Heart left ventricle (tissue), 16 donors: ENCODE results near the gene SKOR1. TPM values are rescaled to one million over a fixed set of nuclear protein-coding genes. Genes with fewer than 3 reads are reported as not detected.

Experiments used
- ATAC-seq, 4 donors: fragments of 200-7000 bp; cut with Tn5 transposase; one replicate each; pipeline ENCODE4 v1.9.1; 2020 to 2022; ENCODE audit warnings: moderate library complexity in 4 of 4, mild to moderate bottlenecking in 3 of 4, moderate number of reproducible peaks in 1 of 4
- DNase-seq, 5 donors: peaks; one replicate each; pipeline ENCODE4 v3.0.0-alpha.2; 2020
- H3K27ac ChIP-seq, 12 donors: fragments of 200-600 bp; sonication (generic) in 4 of 12; one replicate each; pipeline versions ENCODE4 v1.5.0 to v1.8.0; 2016 to 2022; ENCODE audit warnings: mild to moderate bottlenecking in 2 of 12
- H3K27me3 ChIP-seq, 9 donors: fragments of 200-600 bp; sonication (generic) in 2 of 9; one replicate each; pipeline versions ENCODE4 v1.5.1 to v1.8.0; 2016 to 2022; ENCODE audit warnings: mild to moderate bottlenecking in 3 of 9
- H3K36me3 ChIP-seq, 9 donors: fragments of 200-600 bp; sonication (generic) in 2 of 9; one replicate each; pipeline versions ENCODE4 v1.5.0 to v1.8.0; 2018 to 2022; ENCODE audit warnings: mild to moderate bottlenecking in 2 of 9
- H3K4me1 ChIP-seq, 12 donors: fragments of 200-600 bp; sonication (generic) in 4 of 12; one replicate each; pipeline versions ENCODE4 v1.5.0 to v1.8.0; 2016 to 2022; ENCODE audit warnings: mild to moderate bottlenecking in 3 of 12
- H3K4me3 ChIP-seq, 12 donors: fragments of 200-600 bp; sonication (generic) in 4 of 12; one replicate each; pipeline versions ENCODE4 v1.5.0 to v1.8.0; 2017 to 2022; ENCODE audit warnings: mild to moderate bottlenecking in 9 of 12, moderate library complexity in 4 of 12
- H3K9me3 ChIP-seq, 12 donors: fragments of 200-600 bp; sonication (generic) in 4 of 12; one replicate each; pipeline versions ENCODE4 v1.5.0 to v1.8.0; 2016 to 2022; ENCODE audit warnings: mild to moderate bottlenecking in 1 of 12
- POLR2A ChIP-seq, 2 donors: fragments of 450-650 bp; IDR thresholded peaks; one replicate each; pipeline ENCODE4 v1.6.1; 2017; ENCODE audit warnings: antibody characterized with exemption in 2 of 2, mild to moderate bottlenecking in 2 of 2, moderate library complexity in 2 of 2
- WGBS, 4 donors: extraction: QIAGEN DNeasy Blood & Tissue Kit in 2 of 4; methylation state at CpG; one replicate each; pipeline versions ENCODE4 v1.1.5 to v1.1.7; 2013 to 2018; 5-methylcytosine and 5-hydroxymethylcytosine counted together
- intact Hi-C, 10 donors: fragments of 100-400 bp; cut with DNase I; formaldehyde crosslinking; loops; one replicate each; pipeline versions ENCODE4 v1.11.1 to v1.14.2; 2022
- polyA plus RNA-seq, 2 donors: library from polyadenylated mRNA; stranded (reverse); fragments of 200-250 nt; gene quantifications; one replicate each; pipeline ENCODE4 v1.2.3, GENCODE V29; 2013
- total RNA-seq, 9 donors: library from RNA; depleted of rRNA in 2 of 9; stranded (reverse); fragments of >200 nt in 2 of 9; fragmentation: NEBNext Ultra II Directional in 3 of 9; extraction: Animal tissue kit (Norgen Biotek cat#: 25700) in 3 of 9; gene quantifications; one replicate each; pipeline versions ENCODE4 v1.1.0 to v1.2.4, GENCODE V29; 2016 to 2023
- TF ChIP-seq, protein P1 (sequence below), 12 donors: fragments of 200-600 bp; sonication (generic) in 4 of 12; IDR thresholded peaks; one replicate each; pipeline versions ENCODE4 v1.5.0 to v1.8.0; 2018 to 2022; ENCODE audit warnings: antibody characterized with exemption in 12 of 12, mild to moderate bottlenecking in 5 of 12
- donor health status: ischemic (EF 13 %, LVEDD 7.1; RV severe dilation, severe dysfunction).
- donor health status: healthy with polysubstance abuse.
- donor health status: DM: no; HTN: yes; CAD: no.
- donor health status: DM: no; HTN: no; CAD: no.
- donor health status: ischemic (EF 25% LVEDD 6.9; RV normal size, moderate dysfunction).
- donor health status: ischemic (EF 25% LVEDD 5.7; RV mildly dilated, moderate dysfunction).
- donor health status: healthy.
- donor health status: DM: yes; HTN: yes; CAD: no.
- donor health status: ischemic (EF 35%, LVEDD 5.7; RV mildly dilated, moderate dysfunction).
- donor health status: nonischemic (EF 11% LVEDD 7.7; RV severe dilation, severe dysfunction).
- donor health status: DM: yes; HTN: yes; CAD: no.
- donor health status: PGD.
- donor health status: ischemic (EF 29% LVEDD 5.4; RV normal size, mild dysfunction).
- donor health status: nonischemic (EF 23%, LVEDD 6.1; RV moderate dilation, normal function).

The SKOR1 gene
- total and polyA plus RNA-seq, 11 donors = 0.07 to 0.27 (median 0.19) TPM; not detected in 2

DNA sequence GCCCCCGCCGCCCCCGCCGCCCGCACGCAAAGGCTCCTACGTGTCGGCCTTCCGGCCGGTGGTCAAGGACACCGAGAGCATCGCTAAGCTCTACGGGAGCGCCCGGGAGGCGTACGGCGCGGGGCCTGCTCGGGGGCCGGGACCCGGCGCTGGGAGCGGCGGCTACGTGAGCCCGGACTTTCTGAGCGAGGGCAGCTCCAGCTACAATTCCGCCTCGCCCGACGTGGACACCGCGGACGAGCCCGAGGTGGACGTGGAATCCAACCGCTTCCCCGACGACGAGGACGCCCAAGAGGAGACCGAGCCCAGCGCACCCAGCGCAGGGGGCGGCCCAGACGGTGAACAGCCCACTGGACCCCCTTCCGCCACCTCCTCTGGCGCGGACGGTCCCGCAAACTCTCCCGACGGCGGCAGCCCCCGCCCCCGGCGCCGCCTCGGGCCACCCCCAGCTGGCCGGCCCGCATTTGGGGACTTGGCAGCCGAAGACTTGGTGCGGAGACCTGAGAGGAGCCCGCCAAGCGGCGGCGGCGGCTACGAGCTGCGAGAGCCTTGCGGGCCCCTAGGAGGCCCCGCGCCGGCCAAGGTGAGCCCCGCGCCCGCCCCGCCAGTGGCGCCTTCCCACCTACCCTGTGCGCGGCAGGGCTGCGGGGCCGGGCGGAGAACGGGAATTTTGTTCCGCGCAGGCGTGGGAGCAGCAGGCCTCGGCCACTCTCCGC is 2.4 kb downstream of the SKOR1 start:
- no peak for DNase-seq
- intact Hi-C loops = no loop called here
- TF ChIP-seq POLR2A (IDR thresholded peaks at IDR 0.05) = no peak
- TF ChIP-seq, protein P1, sequence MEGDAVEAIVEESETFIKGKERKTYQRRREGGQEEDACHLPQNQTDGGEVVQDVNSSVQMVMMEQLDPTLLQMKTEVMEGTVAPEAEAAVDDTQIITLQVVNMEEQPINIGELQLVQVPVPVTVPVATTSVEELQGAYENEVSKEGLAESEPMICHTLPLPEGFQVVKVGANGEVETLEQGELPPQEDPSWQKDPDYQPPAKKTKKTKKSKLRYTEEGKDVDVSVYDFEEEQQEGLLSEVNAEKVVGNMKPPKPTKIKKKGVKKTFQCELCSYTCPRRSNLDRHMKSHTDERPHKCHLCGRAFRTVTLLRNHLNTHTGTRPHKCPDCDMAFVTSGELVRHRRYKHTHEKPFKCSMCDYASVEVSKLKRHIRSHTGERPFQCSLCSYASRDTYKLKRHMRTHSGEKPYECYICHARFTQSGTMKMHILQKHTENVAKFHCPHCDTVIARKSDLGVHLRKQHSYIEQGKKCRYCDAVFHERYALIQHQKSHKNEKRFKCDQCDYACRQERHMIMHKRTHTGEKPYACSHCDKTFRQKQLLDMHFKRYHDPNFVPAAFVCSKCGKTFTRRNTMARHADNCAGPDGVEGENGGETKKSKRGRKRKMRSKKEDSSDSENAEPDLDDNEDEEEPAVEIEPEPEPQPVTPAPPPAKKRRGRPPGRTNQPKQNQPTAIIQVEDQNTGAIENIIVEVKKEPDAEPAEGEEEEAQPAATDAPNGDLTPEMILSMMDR (IDR thresholded peaks at IDR 0.05) = no peak
- peak in 1 of 4 donors; percentile 22 for ATAC-seq
- Histone ChIP-seq H3K4me3 (peak overlapping the region in 9 of 12 donors; percentile 2 to 32 (median 23)), H3K27me3 (peaks cover 93 to 100% (median 98%) of the 10 kb centered on the region in 9 donors), H3K9me3 (no peaks in the 10 kb centered on the region), H3K4me1 (peaks cover 0 to 70% (median 46%) of the 10 kb centered on the region in 12 donors), H3K27ac (no peak overlapping the region), H3K36me3 (no peaks in the 10 kb centered on the region)
- WGBS, 4 donors = 3 to 4% (median 4%) methylated on average over 35 to 91 of the region's 91 CpGs

DNA sequence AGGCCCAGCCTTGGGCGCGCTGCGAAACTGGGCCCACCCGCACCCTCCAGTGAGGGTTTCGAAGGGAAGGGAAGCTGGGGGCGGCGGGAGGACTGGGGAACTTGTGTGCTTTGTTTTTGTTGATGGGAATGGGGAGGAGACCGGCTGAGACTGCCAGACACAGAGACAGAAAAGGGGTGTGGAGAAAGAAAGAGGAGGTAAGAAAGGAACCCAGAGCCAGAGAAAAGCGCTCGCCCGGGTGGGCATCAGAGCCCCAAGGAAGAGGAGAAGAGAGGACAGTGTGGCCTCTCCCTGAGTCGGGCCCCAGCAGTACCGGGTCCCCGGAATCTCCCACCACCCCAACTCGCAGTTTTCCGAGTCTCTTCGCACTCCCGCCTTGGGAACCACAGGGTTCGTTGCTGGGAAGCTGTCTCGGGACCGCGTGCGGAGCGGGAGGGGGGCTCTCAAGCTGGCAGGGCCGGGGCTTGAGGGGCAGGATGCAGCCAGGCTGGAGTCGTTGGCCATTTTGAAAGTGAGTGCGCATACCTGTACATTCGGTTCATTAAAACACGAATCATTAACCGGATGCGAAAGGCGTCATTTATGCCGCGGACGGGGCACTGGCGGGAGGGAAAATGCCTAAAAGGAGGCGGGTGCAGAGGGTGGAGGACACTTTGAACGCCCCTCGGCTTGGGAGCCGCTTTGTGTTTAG is 3.1 kb downstream of the SKOR1 start:
- 4 to 5% (median 4%) methylated on average over 28 to 40 of the region's 40 CpGs for WGBS, 4 donors
- Histone ChIP-seq H3K4me1 (peaks cover 0 to 70% (median 46%) of the 10 kb centered on the region in 12 donors), H3K4me3 (peak overlapping the region in 9 of 12 donors; percentile 2 to 32 (median 23)), H3K9me3 (no peaks in the 10 kb centered on the region), H3K27ac (no peak overlapping the region), H3K27me3 (peaks cover 92 to 100% (median 100%) of the 10 kb centered on the region in 9 donors), H3K36me3 (no peaks in the 10 kb centered on the region)
- no peak for DNase-seq
- ATAC-seq = no peak
- intact Hi-C loops = no loop called here
- TF ChIP-seq, protein P1 (IDR thresholded peaks at IDR 0.05) = no peak
- TF ChIP-seq POLR2A (IDR thresholded peaks at IDR 0.05) = no peak

DNA sequence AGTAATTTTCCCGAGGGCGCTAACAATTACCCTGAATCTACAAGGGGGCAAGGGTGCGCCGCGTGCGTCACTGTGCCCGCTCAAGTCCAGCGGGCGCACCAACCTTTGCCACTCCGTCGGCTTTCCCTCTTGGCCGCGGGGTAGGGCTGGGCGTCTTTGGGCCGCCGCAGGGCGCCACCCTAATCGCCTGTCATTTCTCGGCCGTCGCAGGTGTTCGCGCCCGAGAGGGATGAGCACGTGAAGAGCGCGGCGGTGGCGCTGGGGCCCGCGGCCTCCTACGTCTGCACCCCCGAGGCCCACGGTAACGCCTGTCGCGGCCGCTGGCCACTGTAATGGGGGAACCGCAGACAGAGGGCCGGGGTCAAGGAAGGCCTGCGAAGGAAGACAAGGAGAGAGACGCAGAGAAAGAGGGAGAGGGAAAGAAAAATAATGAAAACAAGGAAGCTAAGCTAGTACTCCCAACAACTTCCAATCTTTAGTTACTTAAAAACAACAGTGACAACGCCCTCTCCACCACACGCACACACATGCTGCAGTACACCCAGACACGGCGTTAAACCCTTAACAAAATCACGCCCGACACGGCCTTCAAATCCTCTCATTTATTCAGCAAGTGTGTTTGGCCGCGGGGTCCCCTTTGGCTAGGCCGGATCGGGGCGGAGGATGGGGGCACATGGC is 3.8 kb downstream of the SKOR1 start:
- Histone ChIP-seq H3K27me3 (peaks cover 89 to 100% (median 100%) of the 10 kb centered on the region in 9 donors), H3K4me3 (peak overlapping the region in 5 of 12 donors; percentile 2 to 29 (median 18))
- no peak for DNase-seq

More for the DNA sequence above, 3.8 kb downstream of the SKOR1 start:
- Histone ChIP-seq H3K4me1 (peaks cover 2 to 74% (median 49%) of the 10 kb centered on the region in 12 donors), H3K27ac (no peak overlapping the region), H3K36me3 (no peaks in the 10 kb centered on the region), H3K9me3 (no peaks in the 10 kb centered on the region)
- intact Hi-C loops = no loop called here
- TF ChIP-seq, protein P1 (IDR thresholded peaks at IDR 0.05) = no peak
- no peak for TF ChIP-seq POLR2A (IDR thresholded peaks at IDR 0.05)
- ATAC-seq = no peak
- 4 to 5% (median 4%) methylated on average over 46 to 54 of the region's 54 CpGs for WGBS, 4 donors
